H7 (cell line): ENCODE results near the gene ZNF219. TPM values are rescaled to one million over a fixed set of nuclear protein-coding genes. Genes with fewer than 3 reads are reported as not detected.

Source experiments
- DNase-seq: peaks from one replicate; pipeline ENCODE4 v3.0.0; 2012
- H3K27me3 ChIP-seq: 2 replicates; pipeline ENCODE4 v1.6.0; 2011; ENCODE audit warnings: mild to moderate bottlenecking, low read length; ENCODE audit not compliant: control insufficient read depth, insufficient read depth
- H3K36me3 ChIP-seq: replicated peaks from 2 replicates; pipeline ENCODE4 v1.5.1; 2011; ENCODE audit warnings: low read length; ENCODE audit not compliant: control insufficient read depth, insufficient read depth
- H3K4me3 ChIP-seq: 2 replicates; pipeline ENCODE4 v1.5.1; 2011; ENCODE audit warnings: low read depth, mild to moderate bottlenecking, control low read depth, low read length, moderate library complexity; ENCODE audit not compliant: insufficient read depth
- total RNA-seq: library from RNA; depleted of rRNA; stranded (reverse); fragments of >200 nt; shearing (Covaris generic); gene quantifications from 2 replicates; pipeline ENCODE4 v1.2.3, GENCODE V29; 2014

Gene ZNF219
- total RNA-seq, 1 experiment from 2014 or later: 71.2 TPM

DNA sequence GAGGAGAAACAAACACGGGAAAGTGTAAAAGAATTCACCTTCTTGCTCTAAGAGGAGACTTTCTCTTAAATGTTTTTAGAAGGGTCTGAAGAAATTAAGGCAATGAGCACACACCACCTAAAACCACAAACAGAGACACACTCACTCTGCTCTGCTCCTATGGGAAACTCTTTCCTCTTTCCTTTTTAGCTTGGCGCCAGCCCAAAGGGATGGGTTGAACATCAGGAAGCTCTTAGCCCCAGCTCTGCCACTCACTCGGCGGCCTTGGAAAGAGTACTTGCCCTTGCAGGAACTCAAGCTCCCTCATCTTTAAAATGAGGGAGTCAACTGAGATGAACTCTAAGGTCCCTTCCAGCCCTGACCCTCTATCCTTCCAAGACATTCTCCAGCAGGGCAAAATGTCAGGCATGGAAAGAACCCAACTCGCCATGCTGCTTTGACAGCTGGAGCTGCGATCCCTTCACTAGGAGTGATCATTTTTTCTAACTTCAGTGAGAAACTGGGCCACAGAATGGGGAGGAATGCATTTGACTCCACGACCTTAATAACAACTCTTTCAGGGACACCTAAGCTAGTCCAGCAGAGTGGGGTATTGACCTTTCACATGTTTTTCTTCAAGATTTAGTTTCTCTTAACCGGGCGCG is 41.8 kb downstream of the ZNF219 start:
- Histone ChIP-seq H3K36me3 (no peaks in the 10 kb centered on the region), H3K27me3 (no peaks in the 10 kb centered on the region), H3K4me3 (no peak overlapping the region)
- DNase-seq: no peak

- DNase-seq: peak; percentile 44
- Histone ChIP-seq H3K36me3 (no peaks in the 10 kb centered on the region), H3K27me3 (no peaks in the 10 kb centered on the region), H3K4me3 (no peak overlapping the region)
Measured at GRCh38 chr14:21055432-21056117, 42.9 kb downstream of the ZNF219 start.

DNA sequence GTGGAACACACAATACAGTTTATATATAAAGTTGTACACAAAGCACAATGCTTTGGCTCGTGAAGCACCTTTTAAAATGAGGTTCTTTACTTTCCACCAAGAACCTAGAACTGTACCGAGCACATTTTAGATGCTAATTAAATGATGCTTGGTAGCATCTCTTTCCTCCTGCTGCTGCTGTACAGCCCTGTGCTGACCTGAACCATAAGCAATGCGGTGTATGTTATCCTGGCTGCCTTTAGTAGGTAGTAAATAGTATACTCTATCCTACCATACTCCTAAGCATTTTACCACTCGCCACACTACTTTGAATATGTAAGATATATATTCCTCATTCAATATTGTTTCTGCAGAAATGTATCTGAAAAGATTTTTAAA is 43.7 kb downstream of the ZNF219 start:
- Histone ChIP-seq H3K36me3 (no peaks in the 10 kb centered on the region), H3K4me3 (no peak overlapping the region), H3K27me3 (no peaks in the 10 kb centered on the region)
- no peak for DNase-seq

DNA sequence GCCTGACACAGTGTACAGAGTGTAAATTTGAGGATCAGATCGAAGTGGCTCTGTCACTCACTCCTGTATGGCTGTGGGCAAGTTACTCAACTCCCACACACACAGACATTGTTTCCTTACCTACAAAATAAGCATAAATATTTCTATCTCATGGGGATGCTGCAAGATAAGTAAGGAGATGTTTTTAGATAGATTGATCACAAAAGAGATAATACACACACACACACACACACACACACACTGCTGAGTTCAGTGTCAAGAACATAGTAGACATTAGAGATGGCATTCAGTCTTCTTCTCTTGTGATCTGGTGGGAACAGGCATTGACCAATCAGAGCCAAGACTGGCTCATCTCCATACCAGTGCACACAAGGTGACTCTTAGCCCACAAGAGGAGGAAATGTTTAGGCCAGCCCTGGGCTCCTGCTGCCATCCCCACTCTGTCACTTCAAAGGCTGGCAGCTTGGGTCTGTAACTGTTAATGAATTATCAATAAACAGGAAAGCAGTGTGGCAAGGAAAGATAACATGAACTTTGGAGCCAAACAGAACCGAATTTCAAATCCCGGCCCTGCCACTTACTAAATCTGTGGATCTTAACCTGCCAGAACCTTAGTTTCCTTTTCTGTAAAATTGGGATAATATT is 44.2 kb downstream of the ZNF219 start:
- Histone ChIP-seq H3K36me3 (no peaks in the 10 kb centered on the region), H3K4me3 (no peak overlapping the region), H3K27me3 (no peaks in the 10 kb centered on the region)
- DNase-seq: peak; percentile 48

DNA sequence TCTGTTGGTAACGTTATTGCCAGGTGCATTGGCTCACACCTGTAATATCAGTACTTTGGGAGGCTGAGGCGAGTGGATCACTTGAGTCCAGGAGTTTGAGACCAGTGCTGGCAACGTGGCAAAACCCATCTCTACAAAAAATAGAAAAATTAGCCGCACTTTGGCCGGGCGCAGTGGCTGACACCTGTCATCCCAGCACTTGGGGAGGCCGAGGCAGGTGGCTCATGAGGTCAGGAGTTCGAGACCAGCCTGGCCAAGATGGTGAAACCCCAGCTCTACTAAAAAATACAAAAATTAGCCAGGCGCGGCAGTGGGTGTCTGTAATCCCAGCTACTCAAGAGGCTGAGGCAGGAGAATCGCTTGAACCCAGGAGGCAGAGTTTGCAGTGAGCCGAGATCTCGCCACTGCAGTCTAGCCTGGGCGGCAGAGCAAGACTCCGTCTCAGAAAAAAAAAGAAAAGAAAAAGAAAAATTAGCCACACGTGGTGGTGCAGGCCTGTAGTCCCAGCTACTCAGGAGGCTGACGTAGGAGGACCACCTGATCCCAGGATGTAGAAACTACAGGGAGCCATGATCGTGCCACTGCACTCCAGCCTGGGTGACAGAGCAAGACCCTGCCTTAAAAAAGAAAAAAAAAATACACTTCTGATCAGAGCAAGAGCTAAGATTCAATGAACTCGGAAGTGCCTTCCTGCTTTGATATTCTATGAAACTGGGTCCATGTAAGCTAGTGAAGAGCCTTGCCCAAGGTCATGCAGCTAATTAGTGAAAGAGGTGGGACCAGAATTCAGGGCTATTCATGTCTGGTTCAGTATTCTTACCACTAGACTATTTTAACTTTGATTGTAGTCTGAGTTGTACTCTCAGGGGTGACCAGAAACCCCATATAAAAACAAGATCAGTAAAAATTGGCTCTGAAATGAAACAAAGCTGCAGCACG is 45.0 kb downstream of the ZNF219 start:
- no peak for DNase-seq
- H3K27me3 ChIP-seq: no peaks in the 10 kb centered on the region
- no peaks in the 10 kb centered on the region for H3K36me3 ChIP-seq
- no peak overlapping the region for H3K4me3 ChIP-seq

DNA sequence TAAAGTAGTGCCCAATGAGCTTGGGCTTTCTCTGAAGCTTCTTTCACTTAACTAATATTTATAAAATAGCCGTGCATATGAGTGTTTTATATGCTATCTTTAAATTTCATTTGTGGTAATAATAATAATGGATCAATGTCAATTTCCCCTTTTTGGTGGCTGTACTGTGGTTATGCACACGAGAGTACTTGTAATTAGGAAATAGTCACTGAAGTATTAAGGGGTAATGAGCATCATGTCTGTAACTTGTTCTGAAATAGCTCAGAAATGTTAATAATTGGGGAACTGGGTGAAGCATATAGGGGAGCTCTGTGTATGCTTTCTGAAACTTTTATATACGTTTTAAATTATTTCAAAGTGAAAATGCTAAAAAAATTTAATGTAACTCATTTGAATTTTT is 47.9 kb downstream of the ZNF219 start:
- no peaks in the 10 kb centered on the region for H3K36me3 ChIP-seq
- DNase-seq: no peak

GRCh38 chr14:21049271-21049673 is 49.2 kb downstream of the ZNF219 start:
- Histone ChIP-seq H3K27me3 (no peaks in the 10 kb centered on the region), H3K4me3 (no peak overlapping the region), H3K36me3 (no peaks in the 10 kb centered on the region)
- DNase-seq: no peak

More for the DNA sequence above, 47.9 kb downstream of the ZNF219 start:
- no peaks in the 10 kb centered on the region for H3K27me3 ChIP-seq
- H3K4me3 ChIP-seq: no peak overlapping the region

DNA sequence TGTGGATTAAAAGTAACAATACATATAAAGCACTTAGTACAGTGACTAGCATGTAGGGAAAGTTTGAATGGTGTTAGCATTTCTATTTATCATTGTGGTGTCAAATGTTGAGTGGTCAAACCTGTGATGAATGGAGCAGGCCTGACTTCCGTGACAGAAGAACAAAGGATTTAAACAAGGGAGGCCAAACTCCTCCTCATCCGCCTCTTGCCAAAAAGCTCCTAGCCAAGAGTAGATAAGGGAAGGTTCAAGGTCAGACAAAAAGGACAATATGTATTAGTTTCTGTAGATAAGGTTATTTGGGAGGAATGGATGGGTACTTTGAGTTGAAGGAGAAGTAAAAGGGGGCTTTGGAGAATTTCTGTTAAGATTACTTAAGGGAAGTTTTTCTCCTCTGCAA is 49.8 kb downstream of the ZNF219 start:
- H3K27me3 ChIP-seq: no peaks in the 10 kb centered on the region
- H3K4me3 ChIP-seq: no peak overlapping the region
- DNase-seq: no peak
- no peaks in the 10 kb centered on the region for H3K36me3 ChIP-seq

GRCh38 chr14:21047378-21047781 is 51.1 kb downstream of the ZNF219 start:
- DNase-seq: no peak
- Histone ChIP-seq H3K36me3 (no peaks in the 10 kb centered on the region), H3K4me3 (no peak overlapping the region), H3K27me3 (no peaks in the 10 kb centered on the region; the same call in 1 of the 2 replicates)

- H3K27me3 ChIP-seq: no peaks in the 10 kb centered on the region; the same call in 1 of the 2 replicates
- DNase-seq: no peak
- H3K4me3 ChIP-seq: no peak overlapping the region
- H3K36me3 ChIP-seq: no peaks in the 10 kb centered on the region
Measured at GRCh38 chr14:21043974-21044618, 54.4 kb downstream of the ZNF219 start.

GRCh38 chr14:21043387-21043973 is 55.0 kb downstream of the ZNF219 start:
- Histone ChIP-seq H3K36me3 (no peaks in the 10 kb centered on the region), H3K4me3 (no peak overlapping the region), H3K27me3 (no peaks in the 10 kb centered on the region; the same call in 1 of the 2 replicates)
- DNase-seq: no peak

- Histone ChIP-seq H3K36me3 (no peaks in the 10 kb centered on the region), H3K27me3 (no peaks in the 10 kb centered on the region; the same call in 1 of the 2 replicates), H3K4me3 (no peak overlapping the region)
- no peak for DNase-seq
Measured at GRCh38 chr14:21042918-21043317, 55.5 kb downstream of the ZNF219 start.

DNA sequence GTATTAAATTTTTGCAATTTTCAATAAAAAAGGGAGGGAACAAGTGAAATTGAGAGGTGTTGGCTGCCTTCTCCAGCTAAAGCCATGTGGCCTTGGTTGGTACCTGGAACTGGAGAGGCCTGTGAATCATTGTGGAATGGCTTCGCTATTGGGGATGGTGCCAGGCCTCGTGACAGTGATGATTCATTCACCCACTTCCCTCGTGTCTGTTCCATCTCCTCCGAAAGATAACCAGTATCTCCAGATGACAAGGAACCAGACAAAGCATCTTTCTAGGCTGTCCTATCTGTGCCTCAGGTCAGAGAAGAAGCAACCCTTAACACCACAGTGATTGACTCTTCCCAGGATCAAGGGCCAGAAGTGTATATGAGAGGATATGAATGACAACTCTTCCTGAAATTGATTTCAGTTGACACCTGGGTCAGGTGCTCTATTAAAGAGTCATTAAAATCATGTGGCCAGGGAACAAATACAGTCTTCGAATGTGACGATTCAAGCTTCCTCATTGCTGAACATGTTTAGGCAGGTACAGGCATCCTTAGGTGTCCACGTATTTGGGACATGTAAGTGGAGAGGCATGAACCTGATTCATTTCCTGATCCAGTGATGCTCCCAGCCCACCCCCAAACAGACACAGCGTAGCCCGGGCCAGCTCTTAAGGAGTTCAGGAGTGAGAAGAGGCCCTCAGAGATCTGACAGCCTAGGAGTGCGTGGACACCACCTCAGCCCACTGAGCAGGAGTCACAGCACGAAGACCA is 56.6 kb downstream of the ZNF219 start, which contains the start of gene RNASE7:
TSS of gene RNASE7 (plus strand) at position 687 of the 758 bp plus-strand sequence. CDS start 631 bp downstream, outside the sequence.
- Histone ChIP-seq H3K27me3 (no peaks in the 10 kb centered on the region; the same call in 1 of the 2 replicates), H3K36me3 (no peaks in the 10 kb centered on the region), H3K4me3 (no peak within 1 kb of the TSS)
- DNase-seq: no peak
